HG02870 (cell line): ENCODE measurements around the gene MT2A.

Source experiments
- ATAC-seq: cut with Tn5 transposase; IDR thresholded peaks from one replicate; pipeline ENCODE4 v1.9.1; 2021; ENCODE audit warnings: mild to moderate bottlenecking, moderate library complexity; ENCODE audit not compliant: unreplicated experiment

The MT2A gene

GRCh38 chr16:56594292-56594619 lies 14.1 kb upstream of the MT2A start:
- ATAC-seq: no peak

- no peak for ATAC-seq
Measured at GRCh38 chr16:56600398-56600999, 7.9 kb upstream of the MT2A start.

GRCh38 chr16:56601325-56601724 lies 7.1 kb upstream of the MT2A start:
- ATAC-seq: no peak

DNA sequence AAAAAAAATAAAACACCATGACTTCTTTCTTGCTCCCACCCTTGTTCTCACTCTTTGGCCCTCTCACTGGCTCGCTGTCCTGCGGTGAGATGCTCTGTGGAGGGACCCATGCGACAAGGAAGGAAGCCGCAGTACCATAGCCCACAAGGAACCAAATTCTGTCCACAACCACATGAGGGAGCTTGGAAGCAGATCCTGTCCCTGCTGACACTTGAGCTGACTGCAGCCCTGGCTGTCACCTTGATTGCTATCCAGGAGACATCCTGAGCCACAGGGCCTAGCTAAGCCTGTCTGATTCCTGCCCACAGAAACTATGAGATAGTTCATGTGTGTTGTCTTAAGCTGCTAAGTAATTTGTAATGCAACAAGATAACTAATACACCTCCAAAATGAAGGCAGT lies 4.8 kb upstream of the MT2A start:
- no peak for ATAC-seq

DNA sequence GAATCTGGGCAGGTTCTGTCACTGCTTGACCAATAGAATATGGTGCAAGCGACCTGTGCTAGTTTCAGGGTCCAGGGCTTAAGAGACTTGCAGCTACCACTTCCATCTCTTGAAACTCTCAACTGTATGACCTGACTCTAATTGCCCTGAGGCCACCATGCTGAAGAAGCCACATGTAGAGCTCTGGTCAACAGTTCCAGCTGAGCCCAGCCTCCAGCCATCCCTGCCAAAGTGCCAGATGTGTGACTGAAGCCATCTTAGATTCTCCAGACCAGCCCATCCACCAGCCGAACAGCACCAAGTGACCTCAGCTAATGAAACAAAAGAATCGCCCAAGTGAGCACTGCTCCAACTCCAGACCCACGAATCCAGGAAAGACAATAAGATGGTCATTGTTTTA lies 3.4 kb upstream of the MT2A start:
- ATAC-seq: no peak

DNA sequence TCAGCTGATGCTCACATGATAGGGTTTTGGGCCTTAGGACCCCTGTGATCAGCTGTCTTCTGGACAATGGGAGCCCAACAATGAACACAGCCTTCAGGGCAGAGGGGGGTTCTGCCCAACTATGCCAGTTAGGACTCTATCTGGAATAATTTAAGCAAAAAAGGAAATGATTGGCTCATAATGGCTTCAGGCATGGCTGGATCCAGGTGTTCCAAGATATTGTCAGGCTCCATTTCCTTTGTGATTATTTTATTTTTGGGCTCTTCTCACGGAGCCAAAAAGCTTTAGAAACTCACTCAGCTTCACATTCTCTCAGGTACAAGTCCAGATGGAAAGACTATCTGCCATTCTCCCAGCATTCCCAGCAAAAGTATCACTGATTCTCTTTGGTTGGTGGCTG lies 2.9 kb upstream of the MT2A start:
- ATAC-seq: no peak

DNA sequence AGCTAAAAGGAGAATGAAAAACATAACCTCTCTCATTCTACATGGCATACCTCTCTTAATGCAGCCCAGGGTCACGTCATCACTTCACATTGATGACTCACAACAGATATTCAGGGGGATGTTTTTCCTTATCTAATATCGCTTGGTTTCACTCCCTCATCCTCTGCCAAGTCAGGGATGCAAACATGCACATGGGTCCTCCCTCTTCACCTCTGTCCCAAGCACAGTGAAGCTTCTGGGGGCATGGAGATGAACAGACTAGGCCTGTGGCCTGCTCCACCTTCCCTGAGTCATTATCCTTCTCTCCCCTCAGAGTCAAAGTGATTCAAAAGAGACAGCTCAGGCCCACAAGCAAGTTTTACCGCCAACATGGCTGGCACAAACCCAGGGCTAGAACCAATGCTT lies 2.3 kb upstream of the MT2A start:
- no peak for ATAC-seq

DNA sequence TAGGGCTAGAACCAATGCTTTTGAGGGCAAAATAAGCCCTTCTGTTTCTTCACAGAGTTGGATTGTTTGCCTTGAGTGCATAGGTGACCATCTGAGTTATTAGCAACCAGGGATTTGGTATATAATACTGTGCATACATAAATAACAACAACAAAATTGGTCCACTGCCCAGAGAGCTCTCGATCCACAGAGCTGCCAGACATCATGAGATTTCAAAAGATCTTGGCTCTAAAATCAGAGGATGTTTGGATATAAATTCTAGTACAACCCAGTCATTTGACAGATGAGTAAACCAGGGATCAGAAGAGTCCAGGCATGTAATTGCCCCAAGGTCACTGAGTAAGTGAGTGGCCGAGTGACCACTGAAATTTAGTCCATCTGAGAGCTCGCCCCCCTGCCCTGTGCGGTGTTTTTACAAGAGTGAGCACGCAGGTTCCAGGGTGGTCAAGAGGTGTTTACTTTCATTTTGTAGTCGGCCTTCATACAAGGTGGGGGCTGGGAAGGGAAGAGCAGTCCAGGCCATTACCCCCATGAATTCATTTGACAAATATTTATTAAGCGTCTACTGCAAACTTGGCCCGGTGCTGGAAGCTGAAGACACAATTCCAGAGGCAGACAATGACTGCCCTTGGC lies 1.8 kb upstream of the MT2A start:
- ATAC-seq: no peak

- no peak for ATAC-seq
Measured at GRCh38 chr16:56607109-56607618, 1.2 kb upstream of the MT2A start.

DNA sequence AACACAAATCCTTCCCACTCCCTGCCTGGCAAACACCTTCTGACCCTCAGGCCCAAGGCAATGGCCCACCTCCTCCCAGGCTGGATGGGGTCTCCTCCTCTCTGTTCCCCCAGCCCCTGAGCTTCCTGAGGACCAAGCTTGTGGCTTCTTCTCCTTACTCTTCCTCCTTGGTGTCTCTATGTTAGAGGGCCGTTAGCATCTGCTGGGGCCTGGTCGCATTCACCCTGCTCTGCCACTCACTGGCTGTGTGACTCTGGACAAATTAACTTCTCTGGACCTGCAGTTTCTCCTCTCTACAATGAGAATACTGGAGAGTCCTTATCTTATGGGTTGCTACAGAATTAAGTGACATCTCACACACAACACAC lies 725 bp upstream of the MT2A start:
- no peak for ATAC-seq

DNA sequence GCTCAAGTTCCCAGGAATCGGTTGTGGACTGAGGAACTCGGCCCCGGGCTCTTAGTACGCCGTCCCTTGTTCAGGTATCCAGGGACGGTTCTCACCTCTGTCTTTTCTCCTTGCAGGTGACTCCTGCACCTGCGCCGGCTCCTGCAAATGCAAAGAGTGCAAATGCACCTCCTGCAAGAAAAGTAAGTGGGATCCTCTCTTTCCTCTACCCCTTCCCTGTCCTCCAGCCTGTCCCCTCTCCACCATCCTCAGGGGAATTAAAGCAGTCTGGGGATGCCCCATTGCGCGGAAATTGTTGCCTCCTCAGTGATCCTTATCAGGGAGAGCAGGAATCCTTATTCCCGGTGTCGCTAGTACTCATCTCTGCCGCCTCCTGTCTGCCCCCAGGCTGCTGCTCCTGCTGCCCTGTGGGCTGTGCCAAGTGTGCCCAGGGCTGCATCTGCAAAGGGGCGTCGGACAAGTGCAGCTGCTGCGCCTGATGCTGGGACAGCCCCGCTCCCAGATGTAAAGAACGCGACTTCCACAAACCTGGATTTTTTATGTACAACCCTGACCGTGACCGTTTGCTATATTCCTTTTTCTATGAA lies 585 bp downstream of the MT2A start:
- no peak for ATAC-seq

GRCh38 chr16:56609463-56609921 lies 1.1 kb downstream of the MT2A start:
- no peak for ATAC-seq

DNA sequence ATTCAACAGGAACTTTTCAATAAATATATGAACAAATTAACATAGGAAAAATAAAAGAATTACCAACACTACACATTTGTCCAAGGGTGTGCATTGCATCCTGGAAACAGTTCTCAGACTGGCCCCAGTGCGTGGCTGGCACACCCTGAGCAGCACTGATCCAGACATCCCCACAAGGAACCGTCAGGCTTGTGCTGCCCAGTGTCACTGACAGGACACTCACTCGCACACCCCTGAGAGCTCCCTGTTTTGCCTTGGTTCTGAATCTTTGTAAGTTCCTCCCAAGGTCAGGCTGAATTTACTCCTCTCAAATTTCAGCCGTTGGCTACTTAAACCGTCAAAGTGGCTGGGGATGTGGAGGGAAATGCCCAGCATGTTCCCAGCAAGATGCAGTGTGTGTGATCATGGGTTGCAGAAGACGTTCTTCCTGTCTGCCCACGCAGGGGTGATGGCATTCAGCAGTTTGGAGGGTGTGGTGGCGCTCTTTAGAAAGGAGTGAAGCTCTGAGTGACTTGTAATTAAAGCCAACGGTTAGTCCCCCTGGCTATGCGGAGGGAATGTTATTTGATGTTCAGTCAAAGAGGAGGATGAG lies 1.7 kb downstream of the MT2A start:
- ATAC-seq: no peak

DNA sequence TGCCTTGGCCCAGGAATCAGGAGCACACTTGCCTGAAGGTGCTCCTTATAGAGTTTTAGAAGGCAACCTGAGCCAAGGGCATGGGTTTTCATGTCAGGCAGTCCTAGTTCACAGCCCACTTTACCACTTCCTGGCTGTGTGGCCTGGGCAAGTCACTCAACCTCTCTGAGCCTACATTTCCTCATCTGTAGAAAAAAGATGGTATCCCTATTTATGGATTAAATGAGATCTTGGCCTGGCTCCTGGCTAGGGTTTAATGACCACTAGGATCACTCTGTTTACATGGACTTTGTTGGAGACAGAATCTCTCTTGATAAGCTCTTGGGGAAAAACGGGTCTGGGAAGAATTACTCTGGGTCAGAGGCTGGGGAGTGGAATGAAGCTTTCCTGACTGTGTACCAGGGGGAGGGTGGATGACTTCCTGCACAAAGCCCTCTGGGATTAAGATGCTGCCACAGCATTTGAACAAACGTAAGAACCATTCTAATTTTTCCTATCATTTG lies 2.3 kb downstream of the MT2A start:
- ATAC-seq: no peak

- no peak for ATAC-seq
Measured at GRCh38 chr16:56611281-56611833, 3.0 kb downstream of the MT2A start.

GRCh38 chr16:56613706-56614105 lies 5.3 kb downstream of the MT2A start:
- no peak for ATAC-seq

DNA sequence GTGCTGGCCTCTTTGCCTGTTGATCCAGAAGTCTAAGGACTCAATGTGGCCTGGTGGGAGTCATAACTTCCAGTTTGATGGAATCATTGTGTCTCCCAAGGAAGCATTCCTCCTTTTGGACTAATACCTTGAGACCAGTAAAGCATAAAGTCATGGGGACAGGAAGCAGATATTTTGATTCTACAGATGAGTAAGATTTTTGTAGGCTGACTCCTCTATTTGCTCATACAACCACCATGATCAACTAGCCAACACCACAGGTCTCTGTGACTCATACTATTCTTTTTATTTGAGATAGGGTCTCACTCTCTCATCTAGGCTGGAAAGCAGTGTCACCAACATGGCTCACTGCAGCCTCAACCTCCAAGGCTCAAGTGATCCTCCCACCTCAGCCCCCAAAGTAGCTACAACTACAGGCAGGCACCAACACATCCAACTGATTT lies 6.2 kb downstream of the MT2A start:
- ATAC-seq: peak; percentile 75

- no peak for ATAC-seq
Measured at GRCh38 chr16:56615353-56615752, 7.0 kb downstream of the MT2A start.

DNA sequence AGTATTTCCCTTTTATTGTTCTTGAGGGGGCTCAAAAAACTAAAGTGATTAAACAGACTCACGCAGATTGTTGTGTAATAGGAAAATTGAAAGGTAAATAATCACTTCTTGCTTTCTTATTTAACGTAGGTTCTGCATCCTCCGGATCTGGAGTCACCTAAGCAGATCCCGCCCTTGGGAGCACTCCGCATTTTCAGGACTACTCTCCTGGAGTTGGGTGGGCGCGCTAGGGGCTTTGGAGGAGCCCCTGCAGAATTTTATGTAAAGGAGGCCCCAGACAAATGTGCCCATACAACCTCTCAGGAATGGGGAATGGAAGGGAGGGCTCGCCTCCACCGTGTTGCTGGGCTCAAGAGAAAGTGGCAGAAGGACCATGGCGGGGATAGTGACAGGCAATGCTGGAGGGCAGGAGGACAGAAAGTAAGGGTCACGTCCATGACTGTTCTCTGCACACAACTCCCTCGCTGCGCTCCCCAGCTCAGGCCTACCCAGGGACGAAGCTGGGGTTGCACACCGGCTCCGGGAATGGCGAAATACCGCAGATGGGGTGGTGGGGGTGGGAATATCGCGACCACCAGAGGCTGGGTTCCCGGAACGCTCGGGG lies 8.3 kb downstream of the MT2A start:
- ATAC-seq: no peak

DNA sequence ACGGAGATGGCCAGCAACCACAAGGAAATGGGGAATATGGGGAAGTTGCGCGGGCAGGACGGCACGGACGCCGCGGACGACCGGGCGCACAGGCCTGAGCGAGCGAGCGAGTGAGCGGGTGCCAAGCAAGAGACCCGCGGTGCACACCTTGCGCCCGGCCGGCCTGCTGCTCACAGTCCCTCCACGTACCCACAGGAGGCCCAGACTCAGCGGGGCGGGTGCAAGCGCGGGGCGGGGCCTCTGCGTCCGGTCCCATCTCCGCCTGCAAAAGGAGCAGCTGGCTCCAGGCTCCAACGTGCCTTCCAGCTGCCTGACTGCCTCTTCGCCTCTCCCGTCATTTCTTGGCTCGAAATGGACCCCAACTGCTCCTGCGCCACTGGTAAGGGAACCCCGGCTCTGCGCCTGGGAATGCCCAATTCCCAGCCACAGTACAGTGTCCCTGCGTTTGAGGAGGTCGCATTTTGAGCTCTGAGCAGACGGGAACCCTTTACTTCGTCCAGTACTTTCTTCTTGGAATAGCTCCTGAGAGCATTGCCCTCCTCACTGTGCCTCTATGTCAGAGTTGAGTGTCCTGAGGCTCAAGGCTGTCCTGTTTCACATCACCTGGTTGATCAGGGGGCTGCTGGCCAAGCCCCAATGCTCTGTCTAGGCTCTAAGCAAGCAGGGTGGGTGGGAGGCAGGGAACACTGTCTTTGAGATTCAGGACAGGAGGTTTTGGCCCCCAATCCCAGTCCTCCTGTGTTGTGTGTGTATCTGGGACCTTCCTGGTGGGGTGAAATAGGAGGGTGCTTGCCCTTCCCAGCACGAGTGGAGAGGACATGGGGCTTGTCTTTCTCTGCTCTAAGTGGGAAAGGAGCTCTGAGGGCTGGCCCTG lies 9.1 kb downstream of the MT2A start:
- no peak for ATAC-seq
